CD14-positive monocyte (primary cell): ENCODE measurements around the gene LRRC4B. TPM values are rescaled to one million over a fixed set of nuclear protein-coding genes. Genes with fewer than 3 reads are reported as not detected.
A peak's percentile ranks its signal among the peaks of the same experiment; 100 is the strongest.
"Not testable (repeated sequence)": the region's sequence is repeated elsewhere in the genome, so short reads cannot be mapped to it uniquely, and the experiment has no call there.

Source experiments
- DNase-seq, 3 donors: peaks; one replicate each; pipeline ENCODE4 v3.0.0-alpha.2; 2011 to 2022
- H2AFZ ChIP-seq: 2 replicates; pipeline ENCODE4 v1.6.0; 2012; ENCODE audit warnings: mild to moderate bottlenecking, low read depth, low read length, inconsistent platforms; ENCODE audit not compliant: insufficient read depth, poor library complexity, severe bottlenecking
- H3K27ac ChIP-seq, 2 donors: 1 replicate in 1 of 2; 2 replicates in 1 of 2; pipeline ENCODE4 v1.5.1; 2012 to 2013; ENCODE audit warnings: low read length in 2 of 2, control low read depth in 1 of 2, inconsistent platforms in 1 of 2, low read depth in 1 of 2, mild to moderate bottlenecking in 1 of 2
- H3K27me3 ChIP-seq, 2 donors: one replicate each; pipeline versions ENCODE4 v1.6.0 to v1.6.1; 2011 to 2013; ENCODE audit warnings: low read length in 2 of 2; ENCODE audit not compliant: control insufficient read depth in 2 of 2, insufficient read depth in 2 of 2
- H3K36me3 ChIP-seq, 2 donors: replicated peaks in 1 of 2; 1 replicate in 1 of 2; 2 replicates in 1 of 2; pipeline versions ENCODE4 v1.5.1 to v1.6.1; 2012 to 2013; ENCODE audit warnings: low read length in 2 of 2, control low read depth in 1 of 2, inconsistent platforms in 1 of 2, mild to moderate bottlenecking in 1 of 2; ENCODE audit not compliant: insufficient read depth in 2 of 2, control insufficient read depth in 1 of 2
- H3K4me1 ChIP-seq, 2 donors: 1 replicate in 1 of 2; 2 replicates in 1 of 2; pipeline versions ENCODE4 v1.5.1 to v1.6.1; 2012 to 2013; ENCODE audit warnings: low read length in 2 of 2, control low read depth in 1 of 2, inconsistent platforms in 1 of 2, mild to moderate bottlenecking in 1 of 2, moderate library complexity in 1 of 2; ENCODE audit not compliant: insufficient read depth in 2 of 2, control insufficient read depth in 1 of 2
- H3K4me2 ChIP-seq: replicated peaks from 2 replicates; pipeline ENCODE3; 2012; ENCODE audit warnings: low read length, moderate library complexity, mild to moderate bottlenecking; ENCODE audit not compliant: poor library complexity, severe bottlenecking; ENCODE audit errors: extremely low read depth
- H3K4me3 ChIP-seq, 3 experiments: fragments of 200-600 bp in 1 of 3; sonication (generic) in 1 of 3; replicated peaks in 1 of 3; 1 replicate in 2 of 3; 2 replicates in 1 of 3; pipeline ENCODE4 v1.5.1; 2011 to 2013; ENCODE audit warnings: low read length in 3 of 3, mild to moderate bottlenecking in 3 of 3, control low read depth in 2 of 3, low read depth in 2 of 3, inconsistent platforms in 1 of 3, moderate library complexity in 1 of 3
- H3K79me2 ChIP-seq: 2 replicates; pipeline ENCODE4 v1.6.0; 2012; ENCODE audit warnings: mild to moderate bottlenecking, control low read depth, inconsistent platforms, low read length, moderate library complexity; ENCODE audit not compliant: insufficient read depth
- H3K9ac ChIP-seq: 2 replicates; pipeline ENCODE4 v1.6.0; 2017; ENCODE audit warnings: low read length, mild to moderate bottlenecking; ENCODE audit not compliant: insufficient read depth, poor library complexity, severe bottlenecking
- H3K9me3 ChIP-seq, 2 donors: replicated peaks in 1 of 2; 1 replicate in 1 of 2; 2 replicates in 1 of 2; pipeline versions ENCODE4 v1.5.1 to v1.6.1; 2012 to 2013; ENCODE audit warnings: low read length in 2 of 2, control low read depth in 1 of 2; ENCODE audit not compliant: control insufficient read depth in 1 of 2, insufficient read depth in 1 of 2
- H4K20me1 ChIP-seq: 2 replicates; pipeline ENCODE4 v1.6.0; 2012; ENCODE audit warnings: mild to moderate bottlenecking, low read length, control low read depth, moderate library complexity; ENCODE audit not compliant: insufficient read depth
- H3K27ac Mint-ChIP-seq, 7 donors: one replicate each; pipeline ENCODE4 v1.8.0; 2020; ENCODE audit warnings: mild to moderate bottlenecking in 7 of 7, mixed read lengths in 7 of 7, moderate library complexity in 6 of 7, inconsistent platforms in 2 of 7
- H3K27me3 Mint-ChIP-seq, 3 donors: one replicate each; pipeline ENCODE4 v1.8.0; 2021 to 2022; ENCODE audit warnings: low read depth in 3 of 3, mild to moderate bottlenecking in 3 of 3, mixed read lengths in 3 of 3, moderate library complexity in 3 of 3, inconsistent platforms in 1 of 3
- H3K36me3 Mint-ChIP-seq, 2 donors: one replicate each; pipeline ENCODE4 v1.8.0; 2020; ENCODE audit warnings: mixed read lengths in 2 of 2, inconsistent platforms in 1 of 2, mild to moderate bottlenecking in 1 of 2
- H3K4me1 Mint-ChIP-seq: one replicate; pipeline ENCODE4 v1.8.0; 2020; ENCODE audit warnings: mild to moderate bottlenecking, mixed read lengths
- H3K4me3 Mint-ChIP-seq, 2 donors: one replicate each; pipeline ENCODE4 v1.8.0; 2020; ENCODE audit warnings: mild to moderate bottlenecking in 2 of 2, mixed read lengths in 2 of 2, moderate library complexity in 1 of 2
- H3K9me3 Mint-ChIP-seq, 7 donors: one replicate each; pipeline ENCODE4 v1.8.0; 2020 to 2022; ENCODE audit warnings: mixed read lengths in 7 of 7, mild to moderate bottlenecking in 6 of 7, moderate library complexity in 6 of 7, inconsistent platforms in 2 of 7
- WGBS: methylation state at CpG from one replicate; pipeline ENCODE4 v1.1.5; 2013; ENCODE audit warnings: missing lambda C conversion rate; ENCODE audit not compliant: insufficient coverage; 5-methylcytosine and 5-hydroxymethylcytosine counted together
- intact Hi-C, 2 donors: fragments of 100-400 bp; cut with micrococcal nuclease; formaldehyde crosslinking; loops; one replicate each; pipeline versions ENCODE4 v1.15.0 to v1.15.1; 2023
- polyA plus RNA-seq, 3 donors: library from polyadenylated mRNA; depleted of rRNA in 1 of 3; unstranded in 2 of 3; stranded (reverse) in 1 of 3; fragments of 300-500 nt in 2 of 3; fragments of >200 nt in 1 of 3; fragmentation: Illumina TruSeq in 2 of 3; gene quantifications; 1 replicate in 2 of 3; 2 replicates in 1 of 3; pipeline ENCODE4 v1.2.3, GENCODE V29; 2012 to 2021
- TF ChIP-seq, protein P1 (sequence below): fragments of 200-600 bp; IDR thresholded peaks from one replicate; pipeline ENCODE4 v1.8.0; 2022; ENCODE audit warnings: antibody characterized with exemption, mild to moderate bottlenecking

LRRC4B gene
- polyA plus RNA-seq, 3 donors = not detected

GRCh38 chr19:50607874-50608785 is 39.9 kb upstream of the LRRC4B start:
- H3K27ac ChIP-seq = no peak overlapping the region
- no peaks in the 10 kb centered on the region for H3K79me2 ChIP-seq
- H3K27me3 Mint-ChIP-seq = peaks cover 27 to 45% (median 37%) of the 10 kb centered on the region in 3 donors
- H3K4me2 ChIP-seq = peak overlapping the region; percentile 26
- no peak overlapping the region for H3K9ac ChIP-seq
- DNase-seq = peak; percentile 35 to 75 (median 42)
- peaks cover 0 to 26% of the 10 kb centered on the region in 2 donors for H3K27me3 ChIP-seq
- intact Hi-C loops = no loop called here
- peaks cover 19 to 29% of the 10 kb centered on the region in 2 donors for H3K9me3 ChIP-seq
- no peaks in the 10 kb centered on the region for H3K36me3 ChIP-seq
- no peak overlapping the region for H2AFZ ChIP-seq
- H3K9me3 Mint-ChIP-seq = peaks cover 17 to 47% (median 34%) of the 10 kb centered on the region in 7 donors
- H3K4me3 Mint-ChIP-seq = peak overlapping the region in 1 of 2 donors; percentile 70
- TF ChIP-seq, protein P1, sequence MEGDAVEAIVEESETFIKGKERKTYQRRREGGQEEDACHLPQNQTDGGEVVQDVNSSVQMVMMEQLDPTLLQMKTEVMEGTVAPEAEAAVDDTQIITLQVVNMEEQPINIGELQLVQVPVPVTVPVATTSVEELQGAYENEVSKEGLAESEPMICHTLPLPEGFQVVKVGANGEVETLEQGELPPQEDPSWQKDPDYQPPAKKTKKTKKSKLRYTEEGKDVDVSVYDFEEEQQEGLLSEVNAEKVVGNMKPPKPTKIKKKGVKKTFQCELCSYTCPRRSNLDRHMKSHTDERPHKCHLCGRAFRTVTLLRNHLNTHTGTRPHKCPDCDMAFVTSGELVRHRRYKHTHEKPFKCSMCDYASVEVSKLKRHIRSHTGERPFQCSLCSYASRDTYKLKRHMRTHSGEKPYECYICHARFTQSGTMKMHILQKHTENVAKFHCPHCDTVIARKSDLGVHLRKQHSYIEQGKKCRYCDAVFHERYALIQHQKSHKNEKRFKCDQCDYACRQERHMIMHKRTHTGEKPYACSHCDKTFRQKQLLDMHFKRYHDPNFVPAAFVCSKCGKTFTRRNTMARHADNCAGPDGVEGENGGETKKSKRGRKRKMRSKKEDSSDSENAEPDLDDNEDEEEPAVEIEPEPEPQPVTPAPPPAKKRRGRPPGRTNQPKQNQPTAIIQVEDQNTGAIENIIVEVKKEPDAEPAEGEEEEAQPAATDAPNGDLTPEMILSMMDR = peak; percentile 22
- peaks cover 3 to 7% of the 10 kb centered on the region in 2 donors for H3K36me3 Mint-ChIP-seq
- H3K4me1 Mint-ChIP-seq = peaks cover 9% of the 10 kb centered on the region
- H3K4me3 ChIP-seq = peak overlapping the region in 1 of 3 experiments; percentile 18
- WGBS = 19% methylated on average over 51 of the region's 56 CpGs
- H3K27ac Mint-ChIP-seq = no peak overlapping the region
- no peaks in the 10 kb centered on the region for H4K20me1 ChIP-seq
- peaks cover 5 to 6% of the 10 kb centered on the region in 2 donors for H3K4me1 ChIP-seq

DNA sequence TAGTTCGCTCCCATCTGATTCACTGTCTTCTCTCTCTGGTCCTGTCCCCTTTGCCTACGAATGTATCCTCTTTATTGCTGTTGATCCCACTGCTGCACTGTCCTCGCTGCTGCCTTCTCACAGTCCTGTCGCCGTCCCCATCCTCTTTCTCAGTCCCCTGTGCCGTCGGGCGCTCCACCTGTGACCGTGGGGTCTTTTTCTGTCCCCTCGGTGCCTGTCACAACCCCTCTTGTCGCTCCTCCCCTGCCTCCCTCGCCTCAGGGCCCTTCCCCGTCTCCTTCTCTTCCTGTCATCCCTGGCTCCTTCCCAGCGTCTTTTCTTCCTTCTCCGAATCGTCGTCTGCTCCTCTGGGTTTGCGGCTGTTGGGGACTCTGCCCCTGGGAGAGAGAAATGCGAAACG is 39.2 kb upstream of the LRRC4B start:
- H3K4me3 Mint-ChIP-seq = peak overlapping the region in 1 of 2 donors; percentile 70
- peaks cover 5% of the 10 kb centered on the region for H3K4me1 Mint-ChIP-seq
- peaks cover 3 to 7% of the 10 kb centered on the region in 2 donors for H3K36me3 Mint-ChIP-seq
- Histone ChIP-seq H3K9ac (no peak overlapping the region), H3K4me3 (no peak overlapping the region), H2AFZ (no peak overlapping the region), H3K36me3 (no peaks in the 10 kb centered on the region), H3K9me3 (peaks cover 19 to 29% of the 10 kb centered on the region in 2 donors), H4K20me1 (no peaks in the 10 kb centered on the region), H3K27me3 (peaks cover 0 to 26% of the 10 kb centered on the region in 2 donors), H3K4me1 (peaks cover 5 to 6% of the 10 kb centered on the region in 2 donors), H3K27ac (no peak overlapping the region), H3K4me2 (no peak overlapping the region), H3K79me2 (no peaks in the 10 kb centered on the region)
- peaks cover 17 to 47% (median 35%) of the 10 kb centered on the region in 7 donors for H3K9me3 Mint-ChIP-seq
- 72% methylated on average over 13 of the region's 20 CpGs for WGBS
- DNase-seq = no peak
- H3K27ac Mint-ChIP-seq = peak overlapping the region in 1 of 7 donors; percentile 40
- intact Hi-C loops = no loop called here
- TF ChIP-seq, protein P1 = no peak
- peaks cover 31 to 48% (median 37%) of the 10 kb centered on the region in 3 donors for H3K27me3 Mint-ChIP-seq

GRCh38 chr19:50606059-50606836 is 38.0 kb upstream of the LRRC4B start:
- peaks cover 17 to 47% (median 36%) of the 10 kb centered on the region in 7 donors for H3K9me3 Mint-ChIP-seq
- H3K4me2 ChIP-seq, H3K4me1 Mint-ChIP-seq, H3K4me3 Mint-ChIP-seq, H4K20me1 ChIP-seq, H3K4me1 ChIP-seq, H3K27ac Mint-ChIP-seq, H3K36me3 ChIP-seq, DNase-seq, H3K9ac ChIP-seq, intact Hi-C loops, H3K36me3 Mint-ChIP-seq, H3K27ac ChIP-seq, H3K79me2 ChIP-seq, H2AFZ ChIP-seq, H3K4me3 ChIP-seq: not testable (repeated sequence)
- H3K27me3 Mint-ChIP-seq = peaks cover 35 to 52% (median 47%) of the 10 kb centered on the region in 3 donors
- WGBS = 53% methylated on average over 17 of the region's 58 CpGs
- peaks cover 19 to 29% of the 10 kb centered on the region in 2 donors for H3K9me3 ChIP-seq
- peaks cover 0 to 32% of the 10 kb centered on the region in 2 donors for H3K27me3 ChIP-seq
